ENCODE measurements around the gene DRAP1. TPM values are rescaled to one million over a fixed set of nuclear protein-coding genes. Genes with fewer than 3 reads are reported as not detected.
A peak's percentile ranks its signal among the peaks of the same experiment; 100 is the strongest.

DRAP1 gene
- total RNA-seq, 1 donor from 2014 or later: 106 TPM

DNA sequence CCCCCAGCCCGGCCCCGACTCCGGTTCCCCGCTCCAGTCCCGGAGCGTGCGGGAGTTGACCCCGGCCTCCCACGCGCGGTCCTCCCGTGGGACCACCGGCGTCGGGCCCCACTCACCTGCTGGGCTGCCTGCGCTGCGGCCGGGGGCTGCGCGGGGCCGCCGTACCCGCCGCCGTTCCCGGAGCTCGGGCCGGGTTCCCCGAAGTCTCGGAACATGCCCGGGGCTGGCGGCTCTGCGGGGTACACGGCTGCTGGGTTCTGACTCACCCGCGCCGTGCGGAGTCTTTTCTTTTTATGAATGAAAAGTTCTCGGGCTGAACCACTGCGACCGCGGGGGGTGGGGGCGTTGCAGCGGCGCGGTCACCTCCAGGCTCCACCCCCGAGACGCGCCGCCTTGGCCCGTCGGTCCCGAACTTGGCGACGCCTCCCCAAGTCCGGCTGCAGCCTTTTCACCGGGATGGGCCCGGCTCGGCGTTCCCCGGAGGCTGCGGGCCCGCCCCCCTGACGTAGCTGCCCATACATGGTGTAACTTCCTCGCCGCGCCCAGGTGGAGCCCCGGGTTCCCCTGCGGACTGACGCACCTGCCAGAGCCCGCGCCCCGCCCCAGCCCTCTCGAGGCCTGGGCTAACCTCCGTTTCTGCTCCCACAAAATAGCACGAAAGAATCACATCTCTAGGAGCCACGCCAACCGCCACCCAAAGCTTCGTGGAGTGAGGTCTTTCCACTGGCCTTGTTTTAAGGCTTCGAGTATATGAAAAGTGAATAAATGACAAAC is 18.9 kb upstream of the DRAP1 start, which contains the start of gene FOSL1:
Gene FOSL1, minus strand, starts transcription at position 264 of the 774 bp plus-strand sequence. Its CDS starts 49 bp downstream, at position 215.
- Mint-ChIP-seq H3K4me3 (ENCODE audit: unreplicated experiment) (peak within 1 kb of the TSS; percentile 90), H3K4me1 (ENCODE audit: unreplicated experiment) (peaks cover 62% of the 10 kb centered on the region), H3K27me3 (ENCODE audit: unreplicated experiment) (no peaks in the 10 kb centered on the region), H3K27ac (ENCODE audit: unreplicated experiment) (peak within 1 kb of the TSS; percentile 90), H3K9me3 (ENCODE audit: unreplicated experiment) (no peaks in the 10 kb centered on the region), H3K36me3 (ENCODE audit: unreplicated experiment) (no peaks in the 10 kb centered on the region)
- no peak for TF ChIP-seq CTCF (IDR thresholded peaks at IDR 0.05)
- DNase-seq (ENCODE audit: extremely low spot score, unreplicated experiment): peak; percentile 95

- DNase-seq (ENCODE audit: extremely low spot score, unreplicated experiment): no peak
- TF ChIP-seq CTCF (IDR thresholded peaks at IDR 0.05): no peak
- Mint-ChIP-seq H3K27me3 (ENCODE audit: unreplicated experiment) (no peaks in the 10 kb centered on the region), H3K4me3 (ENCODE audit: unreplicated experiment) (peak overlapping the region; percentile 60), H3K27ac (ENCODE audit: unreplicated experiment) (peak overlapping the region; percentile 90), H3K36me3 (ENCODE audit: unreplicated experiment) (no peaks in the 10 kb centered on the region), H3K4me1 (ENCODE audit: unreplicated experiment) (peaks cover 57% of the 10 kb centered on the region), H3K9me3 (ENCODE audit: unreplicated experiment) (no peaks in the 10 kb centered on the region)
These were observed 18.4 kb upstream of the DRAP1 start for GRCh38 chr11:65900899-65901180.

- Mint-ChIP-seq H3K36me3 (ENCODE audit: unreplicated experiment) (no peaks in the 10 kb centered on the region), H3K4me3 (ENCODE audit: unreplicated experiment) (no peak overlapping the region), H3K4me1 (ENCODE audit: unreplicated experiment) (peaks cover 52% of the 10 kb centered on the region), H3K27me3 (ENCODE audit: unreplicated experiment) (no peaks in the 10 kb centered on the region), H3K27ac (ENCODE audit: unreplicated experiment) (peak overlapping the region; percentile 90), H3K9me3 (ENCODE audit: unreplicated experiment) (no peaks in the 10 kb centered on the region)
- no peak for TF ChIP-seq CTCF (IDR thresholded peaks at IDR 0.05)
- peak; percentile 81 for DNase-seq (ENCODE audit: extremely low spot score, unreplicated experiment)
These were observed 16.2 kb upstream of the DRAP1 start for GRCh38 chr11:65903068-65903481.

- H3K4me1 Mint-ChIP-seq (ENCODE audit: unreplicated experiment): peaks cover 47% of the 10 kb centered on the region
- no peaks in the 10 kb centered on the region for H3K36me3 Mint-ChIP-seq (ENCODE audit: unreplicated experiment)
- no peaks in the 10 kb centered on the region for H3K9me3 Mint-ChIP-seq (ENCODE audit: unreplicated experiment)
- TF ChIP-seq CTCF (IDR thresholded peaks at IDR 0.05): no peak
- H3K27ac Mint-ChIP-seq (ENCODE audit: unreplicated experiment): peak overlapping the region; percentile 90
- no peak for DNase-seq (ENCODE audit: extremely low spot score, unreplicated experiment)
- no peaks in the 10 kb centered on the region for H3K27me3 Mint-ChIP-seq (ENCODE audit: unreplicated experiment)
- H3K4me3 Mint-ChIP-seq (ENCODE audit: unreplicated experiment): no peak overlapping the region
These were observed 15.5 kb upstream of the DRAP1 start for GRCh38 chr11:65903715-65904114.

DNA sequence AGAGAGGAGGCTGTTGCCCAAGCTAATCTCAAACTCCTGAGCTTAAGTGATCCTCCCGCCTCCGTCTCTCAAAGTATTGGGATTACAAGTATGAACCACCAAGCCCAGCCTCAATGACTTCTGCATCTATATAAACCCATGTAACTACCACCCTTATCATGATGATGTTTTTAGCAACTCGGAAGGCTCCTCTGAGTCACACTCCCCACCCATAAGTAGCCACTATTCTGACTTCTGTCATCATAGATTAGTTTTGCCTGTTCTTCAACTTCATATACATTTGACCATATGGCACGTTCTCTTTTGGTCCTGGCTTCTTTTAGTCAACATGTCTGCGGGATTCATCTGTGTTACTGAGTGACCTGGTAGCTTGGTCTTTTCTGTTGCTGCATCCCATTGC is 12.6 kb upstream of the DRAP1 start:
- Mint-ChIP-seq H3K27me3 (ENCODE audit: unreplicated experiment) (no peaks in the 10 kb centered on the region), H3K4me3 (ENCODE audit: unreplicated experiment) (no peak overlapping the region), H3K27ac (ENCODE audit: unreplicated experiment) (no peak overlapping the region), H3K4me1 (ENCODE audit: unreplicated experiment) (peaks cover 54% of the 10 kb centered on the region), H3K36me3 (ENCODE audit: unreplicated experiment) (no peaks in the 10 kb centered on the region), H3K9me3 (ENCODE audit: unreplicated experiment) (no peaks in the 10 kb centered on the region)
- DNase-seq (ENCODE audit: extremely low spot score, unreplicated experiment): no peak
- no peak for TF ChIP-seq CTCF (IDR thresholded peaks at IDR 0.05)

Measured in osteocyte (in vitro differentiated cells).